ENCODE data around the gene SLC6A6.

SLC6A6 gene

DNA sequence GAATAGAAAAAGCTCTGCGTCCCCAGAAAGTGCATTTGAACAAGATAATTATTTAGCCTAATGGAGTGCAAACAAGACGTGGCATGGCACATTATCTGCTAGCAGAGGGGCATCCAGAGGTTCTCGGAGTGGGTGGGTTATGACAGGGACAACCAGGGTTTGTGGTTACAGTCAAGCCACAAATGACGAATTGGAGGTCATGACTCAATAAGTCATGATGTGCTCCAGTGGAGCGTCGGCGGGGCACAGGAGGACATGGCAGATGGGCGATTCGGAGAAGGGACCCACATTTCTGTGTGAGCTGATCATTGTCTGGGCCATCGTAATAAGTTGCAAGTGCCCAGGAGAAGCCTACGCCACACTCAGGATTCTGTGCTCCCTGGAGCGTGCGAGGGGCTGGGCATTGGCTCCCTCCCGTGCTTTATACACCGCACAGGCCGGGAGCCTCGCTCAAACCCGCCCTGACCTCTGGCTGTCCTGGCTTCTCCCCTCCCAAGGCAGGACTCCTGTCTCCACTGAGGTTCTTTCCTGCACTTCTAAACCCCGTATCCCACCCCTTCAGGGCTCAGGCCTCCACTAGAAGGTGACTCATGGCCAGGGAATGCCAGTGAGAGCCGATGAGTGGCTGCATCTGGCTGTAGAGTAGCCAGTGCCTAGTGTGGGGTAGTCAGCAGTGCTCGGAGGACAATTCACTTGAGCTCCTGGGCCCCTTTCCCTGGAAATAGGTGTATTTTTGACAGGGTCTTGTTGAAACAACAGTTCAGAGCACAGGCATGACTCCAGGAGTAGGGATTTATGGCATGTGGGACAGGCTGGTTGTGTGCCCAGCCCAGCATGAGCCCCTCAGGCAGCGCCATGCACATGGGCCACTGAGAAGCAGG lies 70.3 kb downstream of the SLC6A6 start:
- no peak for DNase-seq

DNA sequence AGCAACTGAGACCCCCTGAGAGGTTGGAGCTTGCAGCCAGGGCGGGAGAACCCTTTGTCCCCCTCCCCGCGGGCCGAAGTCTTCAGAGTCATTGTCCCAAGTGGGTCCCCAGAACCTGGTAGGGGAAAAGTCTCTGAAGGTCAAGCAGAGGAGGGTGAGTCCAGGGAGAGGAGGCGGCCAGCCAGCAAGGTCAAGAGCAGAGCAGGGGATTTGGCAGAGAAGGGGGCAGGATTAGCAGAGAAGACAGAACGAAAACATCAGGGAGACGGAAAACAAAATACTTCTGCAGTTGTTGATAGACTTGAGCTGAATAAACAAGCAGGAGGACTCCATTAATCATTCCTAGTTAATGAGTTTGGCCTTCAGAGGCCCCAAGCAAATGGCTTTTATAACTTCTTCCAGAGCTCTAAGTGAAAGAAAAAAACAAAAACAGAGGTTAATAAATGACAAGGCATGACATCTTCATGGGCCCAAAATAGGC lies 71.0 kb downstream of the SLC6A6 start:
- no peak for DNase-seq

DNA sequence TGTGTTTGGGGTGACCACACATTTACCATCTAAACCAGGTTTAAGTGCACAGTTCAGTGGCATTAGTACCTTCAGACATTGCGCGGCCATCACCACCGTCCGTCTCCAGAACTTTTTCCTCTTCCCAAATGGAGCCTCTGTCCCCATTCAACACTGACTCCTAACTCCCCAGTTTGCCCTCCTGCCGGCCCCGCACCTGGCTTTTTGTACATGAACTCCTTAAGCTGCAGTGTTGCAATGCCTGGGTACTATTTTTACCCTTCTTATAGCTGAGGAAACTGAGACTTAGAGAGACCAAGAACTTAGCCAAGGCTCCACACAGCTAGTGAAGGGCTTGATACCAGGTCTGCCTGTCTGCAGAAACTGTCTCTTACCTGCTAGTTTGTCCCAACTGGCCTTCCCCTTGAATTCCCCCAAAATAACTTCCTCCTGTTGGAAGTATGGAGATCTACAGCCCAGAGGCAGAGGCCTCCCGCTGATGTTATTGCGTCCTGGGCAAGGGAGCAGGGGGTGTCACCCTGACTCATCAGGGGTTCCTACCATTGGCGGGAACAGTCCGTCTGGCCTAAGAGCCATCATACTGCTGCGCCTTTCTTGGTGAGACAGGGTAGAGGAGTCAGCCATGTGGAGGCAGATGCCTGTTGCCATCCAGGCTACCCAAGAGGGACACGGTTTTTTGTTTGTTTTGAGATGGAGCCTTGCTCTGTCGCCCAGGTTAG lies 72.1 kb downstream of the SLC6A6 start:
- DNase-seq: no peak

DNA sequence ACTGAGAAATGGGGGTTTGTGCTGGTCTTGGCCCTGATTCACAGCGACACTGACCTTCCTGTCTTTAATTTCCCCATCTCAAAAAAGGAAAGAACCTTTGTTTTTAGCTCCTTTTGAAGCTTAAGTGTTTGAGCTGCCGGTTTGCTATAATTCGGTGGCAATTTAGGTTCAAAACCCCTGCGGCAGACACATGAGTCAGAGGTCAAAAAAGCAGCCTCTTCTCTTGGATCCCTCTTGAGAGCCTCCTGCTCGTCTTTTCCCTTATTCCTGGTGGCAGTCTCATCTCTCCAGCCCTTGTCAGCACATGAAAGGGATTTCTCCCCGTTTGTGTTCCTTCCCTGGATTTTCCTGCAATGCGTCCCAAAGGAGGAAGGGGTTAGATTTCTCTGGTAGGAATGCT lies 73.2 kb downstream of the SLC6A6 start:
- DNase-seq: no peak

DNA sequence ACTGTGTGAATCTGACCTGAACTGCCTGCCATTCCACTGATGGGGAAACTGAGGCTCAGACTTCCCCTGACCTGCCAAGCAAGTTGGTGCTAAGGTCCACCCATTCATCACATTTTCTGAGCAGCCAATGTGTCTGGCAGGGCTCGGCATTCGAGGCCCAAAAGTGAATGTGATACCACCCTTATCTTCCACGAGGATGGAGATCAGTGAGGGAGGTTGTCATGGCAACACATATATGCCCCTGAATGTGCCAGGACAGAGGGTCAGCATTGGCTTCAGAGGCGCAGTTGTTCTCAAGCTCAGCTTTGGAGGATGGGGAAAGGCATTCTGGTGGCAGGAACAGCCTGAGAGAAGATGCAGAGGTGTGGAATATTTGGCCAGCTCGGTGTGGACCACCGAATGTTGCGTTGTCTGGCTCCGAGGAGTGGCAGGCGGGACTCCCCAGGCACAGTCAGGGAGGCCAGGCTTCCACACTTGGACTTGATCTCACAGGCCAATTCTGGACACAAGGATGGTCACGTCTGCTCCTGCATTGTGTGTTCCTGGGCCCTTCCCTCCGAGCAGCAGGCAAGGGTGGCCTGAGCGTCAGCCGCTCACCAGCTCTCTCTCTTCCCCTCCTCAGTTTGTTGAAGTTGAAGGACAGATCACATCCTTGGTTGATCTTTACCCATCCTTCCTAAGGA lies 74.3 kb downstream of the SLC6A6 start:
- DNase-seq: no peak

DNA sequence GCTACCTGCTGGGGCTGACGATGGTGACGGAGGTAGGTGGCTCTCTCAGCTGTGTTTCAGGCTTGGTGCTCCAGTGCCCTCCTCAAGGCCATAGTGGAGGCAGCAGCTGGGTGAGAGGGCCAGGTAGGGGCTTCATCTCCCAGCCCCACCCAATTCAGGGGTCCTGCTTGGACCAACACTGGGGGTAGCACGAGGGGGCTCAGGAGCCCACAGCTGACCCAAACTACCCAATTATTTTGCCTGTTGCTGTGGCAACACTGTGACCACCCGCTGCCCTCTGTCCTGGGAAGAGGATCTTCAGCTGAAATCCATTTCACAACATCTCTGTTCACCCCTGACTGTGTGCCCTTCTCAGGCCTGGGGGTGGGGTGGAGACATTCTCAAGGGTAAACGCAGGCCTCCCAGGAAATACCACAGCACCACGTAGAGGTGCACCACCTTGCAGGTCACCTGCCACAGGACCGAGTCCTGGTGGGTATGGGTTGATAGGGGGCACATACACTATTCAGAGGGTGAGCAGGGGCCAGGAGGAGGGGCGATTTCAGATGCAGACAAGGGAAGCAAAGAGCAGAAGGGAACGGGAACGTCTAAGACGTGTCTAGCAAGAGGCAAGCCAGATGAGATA lies 75.0 kb downstream of the SLC6A6 start:
- DNase-seq: no peak

DNA sequence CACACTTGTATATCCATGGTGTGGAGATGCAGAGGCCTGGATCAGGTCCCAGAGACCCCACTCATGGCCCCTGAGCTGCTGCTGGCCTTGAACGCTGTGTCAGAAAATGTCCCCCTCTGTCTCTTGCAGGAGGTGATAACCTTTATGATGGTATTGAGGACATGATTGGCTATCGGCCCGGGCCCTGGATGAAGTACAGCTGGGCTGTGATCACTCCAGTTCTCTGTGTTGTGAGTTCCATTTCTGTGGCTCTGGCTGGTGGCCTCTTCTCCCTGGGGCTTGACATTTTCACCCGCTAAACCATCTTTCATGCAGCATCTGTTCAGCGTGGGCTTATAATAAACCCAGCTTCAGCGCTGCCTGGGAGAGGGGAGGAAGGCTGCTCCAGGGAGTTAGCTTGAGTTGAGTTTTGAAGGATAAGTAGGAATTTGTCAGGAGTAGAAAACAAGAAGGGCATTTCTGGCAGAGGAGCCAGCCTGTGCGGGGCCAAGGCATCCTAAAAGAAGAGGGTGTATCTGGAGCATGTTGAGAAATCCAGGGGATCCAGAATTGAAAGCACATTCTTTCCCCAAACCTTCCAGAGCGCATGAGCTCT lies 76.6 kb downstream of the SLC6A6 start:
- no peak for DNase-seq

DNA sequence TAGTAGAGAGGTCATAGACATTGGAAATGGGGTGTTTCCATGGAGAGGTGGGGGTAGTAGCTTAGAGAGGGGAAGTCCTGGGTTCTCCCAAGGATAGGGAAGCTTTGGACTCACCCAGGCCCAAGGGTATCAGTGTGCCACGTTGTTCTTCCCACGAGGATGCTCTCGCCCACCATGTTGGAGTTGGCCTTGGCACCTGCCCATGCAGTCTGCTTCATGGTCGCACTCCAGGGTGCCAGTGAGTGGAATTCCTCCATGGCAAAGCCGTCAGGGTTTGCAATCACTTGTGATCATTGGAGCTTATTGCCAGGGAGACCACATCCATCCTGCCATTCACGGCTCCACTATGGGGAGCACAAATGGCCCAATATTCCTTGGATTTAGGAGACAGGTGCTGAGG lies 77.2 kb downstream of the SLC6A6 start:
- DNase-seq: no peak

DNA sequence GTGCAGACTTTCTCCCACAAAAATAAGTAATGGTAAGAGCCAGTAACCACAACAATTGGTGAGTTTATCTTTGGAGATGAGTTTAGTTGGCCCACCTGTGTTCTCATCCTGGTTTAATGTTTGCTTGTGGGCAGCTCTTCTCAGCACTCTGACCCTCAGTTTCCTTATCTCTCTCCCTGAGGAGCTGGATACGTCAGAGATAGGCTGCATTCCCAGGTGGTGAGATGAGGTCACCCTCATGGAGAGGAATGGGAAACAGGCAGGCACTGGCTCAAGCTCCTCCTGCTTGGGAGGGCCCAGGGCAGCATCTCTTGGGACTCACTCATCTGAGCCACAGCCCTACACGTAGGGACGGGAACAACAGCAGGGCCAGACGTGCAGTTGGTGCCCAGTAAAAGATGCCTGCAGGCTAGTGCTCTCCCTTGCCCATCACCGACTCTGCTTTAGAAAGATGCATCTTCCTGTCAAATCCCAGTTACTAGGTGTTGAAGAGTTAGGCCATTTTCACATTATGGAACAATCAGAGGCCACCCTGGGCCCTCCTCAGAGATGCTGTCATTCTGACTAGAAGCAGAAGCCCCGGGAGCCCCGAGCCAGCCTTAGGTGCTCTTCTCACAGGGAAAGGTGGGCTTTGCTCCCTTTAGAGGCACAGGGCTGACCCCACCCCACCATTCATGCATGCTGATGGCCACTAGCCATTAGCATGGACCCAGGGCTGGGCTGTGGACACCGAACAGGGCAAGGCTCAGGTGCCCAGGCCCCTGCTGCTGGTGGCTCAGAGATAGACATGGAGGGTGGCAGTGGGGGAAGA lies 78.0 kb downstream of the SLC6A6 start:
- DNase-seq: no peak

DNA sequence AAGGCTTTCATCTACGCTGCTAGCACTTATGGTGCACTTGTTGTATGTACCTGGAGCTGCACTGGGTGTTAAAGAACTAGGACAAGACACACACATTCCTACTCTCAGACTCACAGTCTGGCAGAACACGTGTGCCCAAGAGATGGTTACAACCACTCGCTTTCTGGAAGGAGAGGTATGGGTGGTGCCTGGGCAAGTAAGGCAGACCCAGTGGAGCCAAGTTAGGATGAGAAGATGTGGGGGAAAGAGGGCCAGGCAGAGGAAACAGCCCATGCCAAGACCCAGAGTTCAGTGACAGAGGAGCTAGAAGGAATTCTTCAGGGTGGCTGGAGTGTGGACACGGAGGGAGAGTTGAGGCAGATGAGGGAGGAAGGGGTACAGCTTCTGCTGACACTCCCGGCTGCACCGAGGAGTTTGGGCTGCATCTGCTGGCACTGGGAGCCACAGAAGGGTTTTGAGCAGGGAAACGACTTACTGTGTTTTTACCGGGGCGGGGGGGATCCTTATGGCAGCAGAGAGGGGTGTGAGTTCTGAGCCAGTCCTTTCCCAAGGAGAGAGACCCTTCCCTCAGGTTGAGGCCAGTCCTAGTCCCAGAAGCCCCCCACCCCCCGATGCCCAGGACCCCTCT lies 78.7 kb downstream of the SLC6A6 start:
- DNase-seq: no peak

DNA sequence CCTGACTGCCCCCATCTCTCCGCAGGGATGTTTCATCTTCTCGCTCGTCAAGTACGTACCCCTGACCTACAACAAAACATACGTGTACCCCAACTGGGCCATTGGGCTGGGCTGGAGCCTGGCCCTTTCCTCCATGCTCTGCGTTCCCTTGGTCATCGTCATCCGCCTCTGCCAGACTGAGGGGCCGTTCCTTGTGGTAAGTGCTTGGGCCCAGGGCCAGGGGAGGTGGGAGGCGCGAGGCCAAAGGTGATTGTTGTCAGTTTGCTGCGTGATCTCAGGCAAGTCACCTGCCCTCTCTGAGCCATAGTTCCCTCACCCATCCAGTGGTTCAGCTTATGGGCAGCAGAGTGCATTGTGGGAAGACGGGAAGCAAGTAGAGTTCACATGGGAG lies 79.2 kb downstream of the SLC6A6 start:
- no peak for DNase-seq

DNA sequence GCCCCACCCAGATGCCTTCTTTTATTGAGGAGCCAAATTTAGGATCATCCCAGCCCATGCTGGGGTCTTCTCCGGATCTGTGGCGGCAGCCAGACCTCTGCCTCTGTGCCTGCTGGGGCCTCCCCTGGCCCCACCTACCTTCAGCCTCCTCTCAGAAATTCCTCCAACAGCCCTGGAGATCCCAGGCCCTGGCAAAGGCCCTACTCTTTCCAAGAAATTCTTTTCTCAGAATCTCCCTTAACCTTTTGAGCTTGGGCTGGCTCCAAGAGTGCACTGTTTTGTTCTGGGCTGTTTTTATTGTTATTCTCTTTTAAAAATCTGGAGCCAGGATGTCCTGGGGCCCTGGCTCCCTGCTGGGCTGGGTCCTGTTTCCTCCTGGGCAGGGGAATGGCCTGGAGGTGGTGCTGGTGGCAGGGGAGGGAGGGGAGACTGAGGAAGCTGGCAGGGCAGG lies 79.9 kb downstream of the SLC6A6 start:
- DNase-seq: no peak

DNA sequence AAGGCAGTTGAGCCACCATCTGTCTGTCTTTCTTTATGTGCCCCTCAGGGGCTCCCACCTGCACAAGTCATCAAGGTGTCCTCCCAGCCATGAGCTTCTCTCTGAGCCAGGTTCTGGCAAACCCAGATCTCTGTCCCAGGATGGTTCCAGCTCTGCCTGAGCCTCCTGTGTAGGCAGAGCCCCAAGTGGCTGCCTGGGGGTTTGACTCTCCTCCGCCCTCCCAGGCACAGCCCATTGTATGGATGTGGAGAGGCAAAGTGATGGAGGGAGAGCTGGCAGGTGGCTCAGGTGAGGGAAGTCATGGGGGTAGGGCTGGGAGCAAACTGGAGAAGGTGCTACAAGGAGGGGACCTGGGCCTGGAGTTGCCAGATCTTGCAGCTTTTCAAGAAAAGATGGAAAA lies 80.9 kb downstream of the SLC6A6 start:
- no peak for DNase-seq

DNA sequence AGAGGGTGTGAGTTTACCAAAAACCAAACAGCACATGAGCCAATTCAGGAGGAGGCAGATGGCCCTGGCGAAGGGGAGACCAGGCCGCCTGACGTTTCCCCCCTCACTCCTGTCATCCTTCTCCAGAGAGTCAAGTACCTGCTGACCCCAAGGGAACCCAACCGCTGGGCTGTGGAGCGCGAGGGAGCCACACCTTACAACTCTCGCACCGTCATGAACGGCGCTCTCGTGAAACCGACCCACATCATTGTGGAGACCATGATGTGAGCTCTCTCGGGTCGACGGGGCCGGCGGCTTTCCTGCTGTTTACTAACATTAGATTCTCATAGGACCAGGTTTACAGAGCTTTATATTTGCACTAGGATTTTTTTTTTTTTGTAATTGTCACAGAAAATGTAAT lies 82.3 kb downstream of the SLC6A6 start:
- no peak for DNase-seq

DNA sequence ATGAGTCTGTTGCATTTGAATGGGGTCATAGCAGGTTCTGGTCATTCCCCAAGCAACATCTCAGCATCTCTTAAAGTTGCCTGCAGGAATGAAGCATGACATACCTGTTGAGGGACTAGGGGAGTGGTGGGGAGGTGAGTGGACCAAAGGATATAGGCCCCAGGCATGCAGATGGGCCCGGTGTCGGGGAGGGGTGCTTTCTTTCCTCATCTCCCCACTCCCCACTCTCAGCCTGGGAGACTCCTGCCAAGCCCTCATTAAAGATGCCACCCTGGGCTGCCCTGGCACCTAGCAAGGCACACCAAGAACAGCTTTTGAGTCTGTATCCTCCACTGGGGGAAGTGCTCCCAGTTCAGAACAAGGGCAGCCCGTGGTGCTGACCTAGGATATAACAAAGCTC lies 83.6 kb downstream of the SLC6A6 start:
- DNase-seq: no peak

DNA sequence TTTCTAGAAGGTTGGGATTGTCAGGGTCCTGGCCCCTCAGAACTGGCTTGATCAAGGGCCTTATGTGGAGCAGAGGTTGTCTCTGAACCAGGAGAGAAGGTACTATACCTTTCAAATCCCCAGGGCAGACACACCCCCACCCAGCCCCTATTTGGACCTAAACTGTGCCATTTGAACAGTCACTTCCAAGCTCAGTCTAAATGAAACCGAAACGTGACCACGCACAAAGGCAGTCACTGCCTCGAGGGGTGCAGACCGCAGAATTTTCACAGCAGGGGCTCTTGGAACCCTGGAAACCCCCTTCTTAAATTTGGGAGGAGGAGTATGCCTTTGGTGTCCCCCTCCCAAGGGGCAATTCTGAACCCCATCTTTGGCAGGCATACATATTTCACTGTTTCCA lies 84.1 kb downstream of the SLC6A6 start:
- DNase-seq: no peak

DNA sequence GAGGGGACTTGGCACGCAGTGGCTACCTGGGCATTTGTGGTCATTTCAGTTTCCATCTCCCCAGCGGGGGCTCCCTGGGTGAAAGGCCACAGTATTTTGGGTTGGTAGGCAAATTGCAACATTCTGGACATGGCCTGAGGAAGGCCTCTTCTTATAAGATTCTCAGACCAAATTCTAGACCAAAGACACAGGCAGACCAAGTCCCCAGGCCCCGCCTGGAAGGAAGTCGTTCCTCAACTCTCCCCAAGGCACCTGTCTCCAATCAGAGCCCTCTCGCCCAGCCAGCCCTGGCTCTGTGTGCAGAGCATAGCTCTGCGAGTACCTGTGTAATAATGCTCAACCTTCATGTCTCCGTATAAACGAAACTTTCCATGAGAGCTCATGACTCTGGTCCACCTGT lies 84.7 kb downstream of the SLC6A6 start:
- DNase-seq: no peak

DNA sequence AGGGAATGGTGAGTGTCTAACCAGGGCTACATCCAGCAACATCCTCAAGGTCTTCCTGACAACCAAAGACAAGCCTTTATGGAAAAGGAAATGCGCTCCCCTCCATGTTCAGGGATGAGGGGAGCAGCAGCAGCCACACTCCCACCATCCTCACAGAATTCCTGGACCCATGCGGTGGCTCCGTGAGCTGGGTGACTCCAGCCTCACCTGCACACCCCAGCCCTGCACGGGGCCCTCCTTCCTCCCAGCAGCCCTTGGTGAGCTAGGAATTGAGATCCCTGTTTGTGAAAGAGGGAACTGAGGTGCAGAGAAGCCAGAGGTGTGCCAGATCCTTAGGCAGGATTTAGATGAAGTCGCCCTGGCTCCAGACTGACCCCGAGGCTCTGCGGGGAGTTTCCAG lies 85.4 kb downstream of the SLC6A6 start:
- DNase-seq: no peak

DNA sequence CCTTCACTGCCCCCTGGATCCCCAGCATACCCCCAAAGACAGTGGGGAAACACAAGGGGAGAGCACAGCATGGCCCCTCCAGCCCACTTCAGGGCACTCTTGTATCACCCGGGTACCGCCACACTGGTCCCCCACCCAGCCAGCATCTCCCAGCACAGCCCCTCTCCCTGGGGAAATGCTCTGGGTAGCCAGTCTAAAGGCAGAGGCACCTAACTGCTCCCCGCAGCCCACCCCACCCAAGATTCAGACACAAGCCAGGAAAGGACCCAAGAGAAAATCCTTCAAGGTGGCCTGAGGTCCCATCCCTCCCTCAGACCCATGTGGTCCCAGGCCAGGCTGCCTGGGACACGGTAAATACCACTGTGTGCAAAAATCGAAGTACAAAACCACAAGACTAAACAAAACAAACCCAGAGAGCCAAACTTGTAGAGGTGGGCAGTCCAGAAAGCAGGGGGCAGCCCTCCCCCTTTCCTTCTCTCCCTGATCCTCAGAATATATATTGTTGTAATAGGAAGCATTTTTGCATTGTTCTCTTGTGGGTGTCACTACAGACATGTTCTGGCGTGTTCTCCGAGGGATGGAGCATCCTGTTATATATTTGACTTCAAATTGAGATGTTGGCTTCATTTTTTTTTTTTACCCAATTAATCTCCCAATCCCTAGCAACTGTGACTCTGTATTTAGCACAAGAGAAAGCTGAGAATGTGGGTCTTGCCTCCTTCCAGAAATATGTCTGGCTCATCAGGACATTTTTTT lies 86.1 kb downstream of the SLC6A6 start:
- DNase-seq: no peak

DNA sequence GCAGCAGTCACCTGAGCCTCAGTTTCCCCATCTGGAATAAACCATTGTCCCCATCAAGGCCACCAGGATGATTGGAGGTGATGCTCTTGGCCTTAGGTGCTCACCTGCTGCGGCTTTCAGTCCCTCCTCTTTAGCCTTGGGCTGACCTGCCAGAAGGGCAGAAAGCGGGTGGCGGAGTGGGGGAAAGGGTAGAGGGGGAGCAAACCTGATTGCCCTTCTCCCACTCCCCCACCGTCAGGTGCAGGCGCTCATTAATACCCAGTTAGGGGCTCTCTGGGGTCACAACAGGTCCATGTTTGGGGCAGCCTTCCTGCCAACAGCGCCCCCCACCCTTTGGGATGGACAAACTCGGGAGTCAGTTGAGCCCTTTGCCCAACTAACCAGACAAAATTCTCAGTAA lies 87.2 kb downstream of the SLC6A6 start:
- no peak for DNase-seq

DNA sequence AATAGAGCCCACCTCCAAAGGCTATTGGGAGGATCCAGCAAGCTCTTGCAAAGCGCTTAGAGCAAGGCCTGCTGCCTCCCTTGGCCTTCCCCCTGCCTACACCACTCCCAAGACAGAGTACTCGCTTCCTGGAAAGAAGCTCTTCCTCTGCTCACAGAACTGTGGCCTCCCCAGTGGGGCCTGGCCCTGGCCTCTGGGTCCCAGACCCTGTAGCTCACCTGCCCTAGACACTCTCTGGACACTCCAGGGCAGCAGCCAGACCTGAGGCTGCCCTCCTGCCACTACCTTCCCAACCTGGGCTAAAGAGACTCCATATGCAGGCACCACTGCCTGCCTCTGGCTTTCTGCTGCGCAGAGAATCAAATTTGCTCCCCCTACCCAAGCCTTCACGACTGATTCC lies 87.8 kb downstream of the SLC6A6 start:
- no peak for DNase-seq

All from NCI-H187 (cell line).